Myocyte (in vitro differentiated cells): ENCODE measurements around the gene TEX52. TPM values are rescaled to one million over a fixed set of nuclear protein-coding genes. Genes with fewer than 3 reads are reported as not detected.

Experiments
- DNase-seq: peaks from one replicate; pipeline ENCODE4 v3.0.0-alpha.2; 2012; ENCODE audit warnings: low read depth
- total RNA-seq: library from RNA; depleted of rRNA; stranded (reverse); fragments of >200 nt; gene quantifications from 2 replicates; pipeline ENCODE4 v1.2.3, GENCODE V29; 2014

TEX52 gene
- total RNA-seq, 1 donor from 2014 or later, result not detected

GRCh38 chr12:2801044-2801783 is 55.6 kb downstream of the TEX52 start:
- DNase-seq, result no peak

GRCh38 chr12:2800046-2800570 is 56.7 kb downstream of the TEX52 start:
- DNase-seq, result no peak

Other genes starting within 250 kb of the TEX52 start
- gene FKBP4, start 62.1 kb downstream of the TEX52 start, total RNA-seq, result 56.4 and 60.6 TPM in 2 replicates
- gene ITFG2, start 44.4 kb downstream of the TEX52 start, total RNA-seq, result 14.0 and 16.3 TPM in 2 replicates
- 0.64 and 2.1 TPM in 2 replicates for gene NRIP2, start 22.0 kb downstream of the TEX52 start, total RNA-seq
- 0.94 and 1.3 TPM in 2 replicates for gene FOXM1, start 20.1 kb upstream of the TEX52 start, total RNA-seq
- 23.2 and 24.3 TPM in 2 replicates for gene RHNO1, start 20.2 kb upstream of the TEX52 start, total RNA-seq
- 35.0 and 39.3 TPM in 2 replicates for gene TULP3, start 33.9 kb upstream of the TEX52 start, total RNA-seq
- gene TEAD4, start 102.4 kb upstream of the TEX52 start, total RNA-seq, result 328 and 451 TPM in 2 replicates
- gene TSPAN9, start 220.3 kb upstream of the TEX52 start, total RNA-seq, result 238 and 379 TPM in 2 replicates